Retinal pigment epithelial cell (primary cell): ENCODE results near the gene UBE3A.
A peak's percentile ranks its signal among the peaks of the same experiment; 100 is the strongest.

Source experiments
- DNase-seq: peaks from one replicate; pipeline ENCODE4 v3.0.0-alpha.2; 2010; ENCODE audit warnings: low read depth
- H3K4me3 ChIP-seq: 2 replicates; pipeline ENCODE4 v1.5.1; 2011; ENCODE audit warnings: mild to moderate bottlenecking, low read length, control low read depth, moderate library complexity
- CTCF ChIP-seq: conservative IDR thresholded peaks from 2 replicates; pipeline ENCODE4 v1.5.1; 2011; ENCODE audit warnings: low read depth, low read length, control low read depth, inconsistent platforms

The UBE3A gene

GRCh38 chr15:25372298-25372697 lies 66.5 kb downstream of the UBE3A start:
- H3K4me3 ChIP-seq, result no peak overlapping the region
- no peak for TF ChIP-seq CTCF
- DNase-seq, result no peak

- no peak for TF ChIP-seq CTCF
- no peak overlapping the region for H3K4me3 ChIP-seq
- DNase-seq, result no peak
These were observed 70.0 kb downstream of the UBE3A start for GRCh38 chr15:25368850-25369249.

GRCh38 chr15:25366058-25366457 lies 72.8 kb downstream of the UBE3A start:
- DNase-seq, result no peak
- TF ChIP-seq CTCF, result no peak
- H3K4me3 ChIP-seq, result no peak overlapping the region

- DNase-seq, result no peak
- H3K4me3 ChIP-seq, result no peak overlapping the region
- TF ChIP-seq CTCF, result no peak
These were observed 76.3 kb downstream of the UBE3A start for GRCh38 chr15:25362545-25362944.

DNA sequence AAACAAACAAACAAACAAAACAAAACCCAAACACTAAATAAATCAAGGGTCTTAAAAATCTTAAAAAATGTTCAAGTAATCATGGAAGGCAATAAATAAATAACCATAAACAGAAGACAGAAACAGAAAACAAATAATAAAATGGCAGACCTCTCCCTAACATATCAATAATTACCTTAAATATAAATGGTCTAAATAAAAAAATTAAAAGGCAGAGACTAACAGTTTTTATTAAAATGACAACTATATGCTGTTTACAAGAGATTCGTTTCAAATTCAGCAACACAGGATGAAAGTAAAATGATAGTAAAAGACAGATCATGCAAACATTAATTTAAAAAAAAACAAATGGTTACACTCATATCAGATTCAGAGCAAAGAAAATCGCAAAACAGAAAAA lies 91.1 kb downstream of the UBE3A start:
- no peak for TF ChIP-seq CTCF
- no peak for DNase-seq
- H3K4me3 ChIP-seq, result no peak overlapping the region

DNA sequence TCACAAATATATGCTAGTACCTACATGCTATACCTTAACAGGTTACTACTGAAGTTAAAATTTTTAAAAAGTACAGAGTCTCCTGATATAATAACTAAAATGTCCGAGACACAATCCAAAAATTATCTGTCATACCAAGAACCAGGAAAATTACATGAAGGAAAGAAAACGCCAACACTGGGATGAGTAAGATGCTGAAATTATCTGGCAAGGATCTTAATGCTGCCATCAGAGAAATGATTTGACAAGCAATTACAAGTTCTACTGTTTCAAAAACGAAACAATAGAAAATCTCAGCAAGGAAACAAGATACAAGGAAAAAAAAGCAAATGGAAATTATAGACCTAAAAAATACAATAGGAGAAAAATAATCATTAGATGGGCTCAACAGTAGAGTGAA lies 92.5 kb downstream of the UBE3A start:
- DNase-seq, result no peak
- TF ChIP-seq CTCF, result no peak
- H3K4me3 ChIP-seq, result no peak overlapping the region

DNA sequence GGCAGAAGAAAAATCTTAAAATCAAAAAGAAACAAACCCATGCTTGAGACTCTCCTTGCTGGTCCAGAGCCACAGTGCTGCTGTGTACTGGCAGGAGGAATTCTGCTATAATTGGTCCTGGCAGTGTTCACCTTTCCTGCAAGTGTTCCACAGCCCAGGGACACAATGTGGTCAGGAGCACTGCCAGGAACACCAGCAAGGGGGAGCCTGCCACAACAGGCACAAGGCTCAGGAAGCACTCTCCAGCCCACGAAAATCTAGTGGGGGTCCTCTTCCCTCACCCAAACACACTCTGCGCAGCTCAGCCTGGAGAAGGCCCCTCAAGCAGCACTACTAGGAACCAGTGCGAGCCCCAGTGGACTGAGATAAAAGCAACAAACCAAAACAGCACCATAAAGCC lies 92.9 kb downstream of the UBE3A start:
- H3K4me3 ChIP-seq, result no peak overlapping the region
- peak; percentile 4 for DNase-seq
- TF ChIP-seq CTCF, result peak; percentile 61
